Activated T-cell treated with anti-CD3 and anti-CD28 coated beads, Interleukin-2, amount 50 U/mL, for 72 hours (primary cell): ENCODE measurements around the gene GPR101. TPM values are rescaled to one million over a fixed set of nuclear protein-coding genes. Genes with fewer than 3 reads are reported as not detected.
"Not testable (repeated sequence)": the region's sequence is repeated elsewhere in the genome, so short reads cannot be mapped to it uniquely, and the experiment has no call there.

Experiments used
- ATAC-seq, 2 donors: fragments of 150-1000 bp; cut with Tn5 transposase; replicated peaks in 1 of 2; 2 replicates each; pipeline ENCODE4 v1.10.0; 2021; ENCODE audit warnings: moderate library complexity in 2 of 2, mild to moderate bottlenecking in 1 of 2
- DNase-seq, 2 donors: peaks; one replicate each; pipeline ENCODE4 v3.0.0; 2021 to 2022; ENCODE audit warnings: mixed read lengths in 1 of 2
- H3K27ac Mint-ChIP-seq: one replicate; pipeline ENCODE4 v1.8.0; 2022; ENCODE audit warnings: mild to moderate bottlenecking, moderate library complexity, mixed read lengths
- H3K27me3 Mint-ChIP-seq: one replicate; pipeline ENCODE4 v1.8.0; 2022; ENCODE audit warnings: low read depth, mixed read lengths
- H3K36me3 Mint-ChIP-seq, 2 donors: one replicate each; pipeline ENCODE4 v1.8.0; 2022; ENCODE audit warnings: mixed read lengths in 2 of 2, mild to moderate bottlenecking in 1 of 2; ENCODE audit not compliant: insufficient read depth in 2 of 2
- H3K4me1 Mint-ChIP-seq: one replicate; pipeline ENCODE4 v1.8.0; 2022; ENCODE audit warnings: low read depth, mixed read lengths
- H3K4me3 Mint-ChIP-seq, 2 donors: one replicate each; pipeline ENCODE4 v1.8.0; 2022; ENCODE audit warnings: mild to moderate bottlenecking in 2 of 2, mixed read lengths in 2 of 2, moderate library complexity in 2 of 2
- H3K9me3 Mint-ChIP-seq, 2 donors: one replicate each; pipeline ENCODE4 v1.8.0; 2022; ENCODE audit warnings: mixed read lengths in 2 of 2
- total RNA-seq, 2 donors: library from RNA; stranded (reverse); gene quantifications; one replicate each; pipeline ENCODE4 v1.2.3, GENCODE V29; 2022

The GPR101 gene
- total RNA-seq, 2 donors from 2014 or later = 0.25 TPM; not detected in 1

DNA sequence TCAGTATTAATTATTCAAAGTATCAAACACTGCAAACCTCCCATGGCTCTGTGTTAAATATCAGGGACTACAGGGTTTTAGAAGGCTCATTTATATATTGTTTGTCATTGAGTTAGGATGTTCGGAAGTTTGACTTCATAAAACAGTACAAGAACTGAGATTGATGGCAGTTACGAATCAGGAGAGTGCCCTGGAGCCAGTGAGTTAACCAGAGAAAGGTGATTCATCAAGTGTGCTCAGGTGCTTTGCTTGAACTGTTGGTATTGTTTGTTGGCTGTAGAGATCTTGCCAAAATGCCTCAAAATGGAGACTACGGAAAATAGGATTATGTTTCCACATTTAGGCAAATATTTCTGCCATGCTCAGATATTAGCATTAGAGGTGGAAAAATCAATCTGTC, 7.5 kb upstream of the GPR101 start:
- ATAC-seq (no peak), DNase-seq (no peak)
- H3K4me1 Mint-ChIP-seq = no peaks in the 10 kb centered on the region
- H3K9me3 Mint-ChIP-seq = no peaks in the 10 kb centered on the region
- no peak overlapping the region for H3K27ac Mint-ChIP-seq
- no peak overlapping the region for H3K4me3 Mint-ChIP-seq
- no peaks in the 10 kb centered on the region for H3K36me3 Mint-ChIP-seq
- H3K27me3 Mint-ChIP-seq = peaks cover 67% of the 10 kb centered on the region

DNA sequence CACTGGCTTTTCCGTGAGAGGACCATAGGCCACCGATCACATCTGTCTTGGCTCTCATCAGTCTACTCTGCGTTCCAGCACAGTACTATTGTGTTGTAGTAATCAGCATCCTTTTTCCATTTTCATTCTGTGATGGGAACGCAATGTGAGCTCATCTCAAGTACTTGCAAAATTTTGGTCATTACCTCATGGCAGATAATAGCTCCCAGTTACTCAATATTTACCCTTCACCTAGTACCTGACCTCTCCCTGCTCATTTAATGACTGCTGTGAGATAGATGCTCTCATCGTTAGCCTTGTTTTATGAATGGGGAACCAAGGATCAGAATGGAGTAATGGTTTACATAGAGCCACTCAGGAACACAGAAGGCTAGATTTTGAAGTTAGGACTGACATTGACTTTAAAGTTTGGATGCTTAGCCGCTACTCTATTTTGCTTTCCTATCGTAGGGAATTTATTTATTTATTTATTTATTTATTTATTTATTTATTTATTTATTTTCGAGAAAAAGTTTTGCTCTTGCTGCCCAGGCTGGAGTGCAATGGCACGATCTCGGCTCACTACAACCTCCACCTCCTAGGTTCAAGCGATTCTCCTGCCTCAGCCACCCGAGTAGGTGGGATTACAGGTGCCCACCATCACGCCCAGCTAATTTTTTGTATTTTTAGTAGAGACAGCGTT, 6.5 kb upstream of the GPR101 start:
- ATAC-seq (no peak), DNase-seq (no peak)
- H3K27ac Mint-ChIP-seq = no peak overlapping the region
- H3K9me3 Mint-ChIP-seq = no peaks in the 10 kb centered on the region
- no peak overlapping the region for H3K4me3 Mint-ChIP-seq
- no peaks in the 10 kb centered on the region for H3K4me1 Mint-ChIP-seq
- peaks cover 73% of the 10 kb centered on the region for H3K27me3 Mint-ChIP-seq
- no peaks in the 10 kb centered on the region for H3K36me3 Mint-ChIP-seq

DNA sequence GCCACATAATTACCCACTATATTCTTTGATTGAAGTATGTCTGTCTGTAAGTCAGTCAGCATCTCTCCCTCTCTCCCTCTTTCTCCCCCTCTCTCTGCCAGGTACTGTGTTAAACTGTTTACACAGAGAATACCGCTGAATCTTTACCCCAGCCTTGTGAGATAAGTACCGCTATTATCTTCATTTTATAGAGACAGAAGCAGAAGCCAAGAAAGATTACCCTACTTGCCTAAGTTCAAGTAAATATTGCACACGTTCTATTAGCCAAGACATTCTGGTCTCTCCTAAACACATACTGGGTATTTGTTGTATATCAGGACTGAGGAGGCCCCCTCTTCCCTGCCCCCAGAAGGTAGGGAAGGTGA, 695 bp upstream of the GPR101 start:
- peak overlapping the region; percentile 23 to 63 for H3K4me3 Mint-ChIP-seq
- H3K27me3 Mint-ChIP-seq = peaks cover 57% of the 10 kb centered on the region
- H3K27ac Mint-ChIP-seq = no peak overlapping the region
- DNase-seq (no peak), ATAC-seq (no peak)
- no peaks in the 10 kb centered on the region for H3K36me3 Mint-ChIP-seq
- H3K4me1 Mint-ChIP-seq = peaks cover 9% of the 10 kb centered on the region
- H3K9me3 Mint-ChIP-seq = no peaks in the 10 kb centered on the region

DNA sequence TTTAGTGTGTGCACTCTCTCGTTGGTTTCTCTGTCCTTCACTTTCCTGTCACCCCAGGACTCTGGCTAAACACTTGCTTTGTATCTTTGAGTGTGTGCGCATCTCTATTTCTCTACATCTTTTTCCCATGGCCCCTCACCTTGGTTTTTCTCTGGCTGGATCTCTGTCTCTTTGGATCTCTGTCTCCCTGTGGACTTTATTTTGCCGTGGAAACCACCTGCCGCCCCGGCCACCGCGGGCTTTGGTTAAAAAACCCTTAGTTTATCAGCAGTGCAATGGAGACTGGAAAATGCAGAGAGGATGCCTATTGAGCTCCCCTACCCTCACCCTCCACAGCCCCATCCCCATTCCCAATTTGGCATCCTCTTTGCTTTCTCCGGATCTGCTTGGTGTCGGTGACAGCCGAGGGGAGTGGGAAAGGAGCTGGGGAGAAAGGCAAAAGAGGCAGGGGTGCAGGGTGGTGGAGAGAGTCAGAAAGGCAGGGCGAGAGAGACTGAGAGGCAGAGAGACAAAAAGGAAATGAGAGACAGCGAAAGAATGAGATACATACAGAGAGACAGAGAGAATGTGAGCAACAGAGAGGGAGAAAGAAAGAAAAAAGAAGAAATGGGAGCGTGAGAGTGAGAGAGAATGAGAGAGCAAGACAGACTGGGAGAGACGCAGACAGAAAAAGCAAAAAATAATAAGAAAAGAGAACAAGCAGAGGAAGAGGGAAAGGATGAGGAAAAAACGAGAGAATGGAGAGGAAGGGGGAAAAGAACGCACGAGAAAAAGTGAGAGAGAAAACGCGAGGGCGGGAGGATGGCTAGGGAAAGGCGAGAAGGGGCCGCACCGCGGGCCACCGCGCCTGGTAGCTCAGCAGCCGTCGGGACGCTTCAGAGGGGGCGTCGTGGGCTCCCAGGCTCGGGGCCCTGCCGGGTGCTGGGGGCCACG, 688 bp downstream of the GPR101 start:
- Mint-ChIP-seq H3K36me3 (no peaks in the 10 kb centered on the region), H3K4me1 (peaks cover 9% of the 10 kb centered on the region), H3K27ac (no peak overlapping the region), H3K9me3 (no peaks in the 10 kb centered on the region), H3K4me3 (no peak overlapping the region), H3K27me3 (peaks cover 63% of the 10 kb centered on the region)
- ATAC-seq (peak; percentile 13 to 26), DNase-seq (no peak)

DNA sequence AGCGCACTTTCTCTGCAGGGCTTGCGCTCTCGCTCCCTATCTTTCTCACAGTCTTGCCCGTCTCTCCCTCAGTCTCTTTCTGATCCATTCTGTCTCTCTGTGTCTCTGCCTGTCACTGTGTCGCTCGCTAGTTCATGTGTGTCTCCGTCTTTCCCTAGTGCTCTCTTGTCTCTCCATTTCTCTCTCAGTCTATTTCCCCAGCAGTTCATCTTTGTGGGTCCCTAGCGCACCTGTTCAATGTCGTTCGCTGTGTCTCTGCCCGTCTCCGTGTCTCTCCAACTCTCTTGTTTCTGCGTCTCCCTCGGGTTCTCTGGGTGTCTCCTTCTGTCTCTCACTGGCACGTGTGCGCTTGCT, 1.5 kb downstream of the GPR101 start:
- peaks cover 9% of the 10 kb centered on the region for H3K4me1 Mint-ChIP-seq
- no peak overlapping the region for H3K4me3 Mint-ChIP-seq
- no peak overlapping the region for H3K27ac Mint-ChIP-seq
- H3K36me3 Mint-ChIP-seq = no peaks in the 10 kb centered on the region
- no peaks in the 10 kb centered on the region for H3K9me3 Mint-ChIP-seq
- peaks cover 63% of the 10 kb centered on the region for H3K27me3 Mint-ChIP-seq
- DNase-seq (no peak), ATAC-seq (no peak)

DNA sequence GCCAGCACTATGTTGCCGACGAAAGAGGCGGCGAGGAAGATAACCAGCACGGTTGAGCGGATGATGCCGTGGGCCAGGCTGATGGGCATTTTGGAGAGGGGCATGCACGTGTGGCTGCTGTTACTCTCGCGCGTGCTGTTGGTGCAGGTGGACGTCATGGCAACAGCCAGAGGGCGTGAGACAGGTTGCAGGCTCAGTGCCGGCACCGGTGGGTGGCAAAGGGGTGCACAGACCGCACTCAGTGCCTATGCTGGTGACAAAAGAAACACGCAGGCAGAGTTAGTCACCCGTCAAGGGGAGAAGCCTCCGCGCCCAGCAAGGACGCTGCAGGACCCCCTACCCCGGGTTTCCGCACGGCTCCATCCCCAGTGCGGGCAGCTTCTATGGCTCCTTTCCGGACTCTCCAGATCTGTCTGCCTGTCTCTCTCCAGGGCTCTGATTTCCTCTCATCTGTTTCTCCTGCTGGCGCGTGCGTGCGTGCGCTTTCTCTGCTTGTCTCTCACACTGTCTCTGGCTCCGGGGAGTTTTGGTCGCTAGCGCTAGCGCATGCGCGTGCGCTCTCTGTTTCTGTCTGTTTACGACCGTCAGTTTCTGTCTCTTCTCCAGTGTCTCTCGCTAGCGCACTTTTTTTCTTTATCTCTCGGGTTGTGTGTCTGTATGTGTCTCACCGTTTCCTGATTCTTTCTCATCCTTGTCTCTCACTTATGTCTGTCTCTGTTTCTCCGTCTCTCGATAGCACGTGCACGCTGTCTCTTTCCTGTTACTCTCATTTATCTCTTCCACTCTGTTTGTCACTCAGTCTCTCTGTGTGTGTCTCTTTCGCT, 2.1 kb downstream of the GPR101 start:
- no peaks in the 10 kb centered on the region for H3K9me3 Mint-ChIP-seq
- H3K36me3 Mint-ChIP-seq = no peaks in the 10 kb centered on the region
- H3K27ac Mint-ChIP-seq = no peak overlapping the region
- H3K27me3 Mint-ChIP-seq = peaks cover 68% of the 10 kb centered on the region
- peaks cover 9% of the 10 kb centered on the region for H3K4me1 Mint-ChIP-seq
- ATAC-seq (peak; percentile 82 to 85), DNase-seq (peak; percentile 46 to 47)
- H3K4me3 Mint-ChIP-seq = peak overlapping the region in 1 of 2 donors; percentile 77

- ATAC-seq = no peak
- Mint-ChIP-seq H3K9me3 (no peaks in the 10 kb centered on the region), H3K36me3 (no peaks in the 10 kb centered on the region), H3K4me1 (peaks cover 9% of the 10 kb centered on the region), H3K4me3 (peak overlapping the region in 1 of 2 donors; percentile 77), H3K27me3 (peaks cover 73% of the 10 kb centered on the region), H3K27ac (no peak overlapping the region)
- DNase-seq = no peak
Measured at GRCh38 chrX:137031039-137031438, 2.8 kb downstream of the GPR101 start.

DNA sequence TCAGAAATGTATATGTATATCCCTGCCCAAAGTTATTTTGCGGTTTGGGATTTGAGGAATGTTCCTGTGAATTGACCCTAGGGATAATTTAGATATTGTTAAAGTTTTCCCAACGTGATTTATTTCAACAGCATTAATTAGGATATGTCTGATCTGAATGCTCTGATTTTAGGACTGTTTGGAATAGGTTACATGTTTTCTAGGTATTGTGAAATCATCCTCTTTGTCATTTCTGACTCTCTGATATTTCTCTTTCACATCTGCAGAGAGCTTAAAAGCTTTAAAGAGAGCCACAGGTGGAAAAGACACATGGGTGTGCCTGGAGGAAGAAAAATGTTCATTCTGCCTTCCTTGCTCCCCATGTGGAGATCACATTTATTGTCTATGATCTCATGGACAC, 5.1 kb downstream of the GPR101 start:
- ATAC-seq (no peak), DNase-seq (no peak)
- H3K9me3 Mint-ChIP-seq = no peaks in the 10 kb centered on the region
- no peaks in the 10 kb centered on the region for H3K36me3 Mint-ChIP-seq
- H3K27me3 Mint-ChIP-seq = peaks cover 64% of the 10 kb centered on the region
- no peak overlapping the region for H3K27ac Mint-ChIP-seq
- H3K4me3 Mint-ChIP-seq = no peak overlapping the region
- H3K4me1 Mint-ChIP-seq = peaks cover 9% of the 10 kb centered on the region

DNA sequence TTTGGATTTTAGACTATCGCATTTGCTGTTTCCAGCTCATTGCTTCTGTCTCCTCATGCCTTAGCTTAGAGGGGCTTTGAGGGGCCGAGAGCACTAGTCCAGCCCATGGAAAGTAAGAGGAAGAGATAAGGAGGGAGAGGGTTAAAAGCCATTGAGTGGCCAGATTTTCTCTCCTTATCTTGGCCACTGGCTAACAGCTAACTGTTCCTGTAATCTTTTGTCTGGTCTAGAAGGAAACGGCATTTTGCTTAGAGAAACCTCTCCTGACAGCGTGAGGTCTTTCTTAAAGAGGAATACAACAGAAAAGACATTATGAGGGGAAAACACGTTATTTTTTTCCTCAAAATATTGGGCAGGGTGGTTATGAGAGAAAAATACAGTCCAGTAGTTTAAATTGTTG, 7.9 kb downstream of the GPR101 start:
- Mint-ChIP-seq H3K36me3 (no peaks in the 10 kb centered on the region), H3K27me3 (peaks cover 71% of the 10 kb centered on the region), H3K4me3 (no peak overlapping the region), H3K9me3 (no peaks in the 10 kb centered on the region), H3K27ac (no peak overlapping the region), H3K4me1 (peaks cover 4% of the 10 kb centered on the region)
- no peak for DNase-seq
- no peak for ATAC-seq

DNA sequence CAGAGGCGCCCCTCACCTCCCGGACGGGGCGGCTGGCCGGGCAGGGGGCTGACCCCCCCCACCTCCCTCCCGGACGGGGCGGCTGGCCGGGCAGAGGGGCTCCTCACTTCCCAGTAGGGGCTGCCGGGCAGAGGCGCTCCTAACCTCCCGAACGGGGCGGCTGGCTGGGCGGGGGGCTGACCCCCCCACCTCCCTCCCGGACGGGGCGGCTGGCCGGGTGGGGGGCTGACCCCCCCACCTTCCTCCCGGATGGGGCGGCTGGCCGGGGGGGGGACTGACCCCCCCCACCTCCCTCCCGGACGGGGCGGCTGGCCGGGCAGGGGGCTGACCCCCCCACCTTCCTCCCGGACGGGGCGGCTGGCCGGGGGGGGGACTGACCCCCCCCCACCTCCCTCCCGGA, 33.6 kb downstream of the GPR101 start:
- H3K4me3 Mint-ChIP-seq, DNase-seq, H3K9me3 Mint-ChIP-seq, H3K27ac Mint-ChIP-seq, H3K4me1 Mint-ChIP-seq, H3K36me3 Mint-ChIP-seq, ATAC-seq: not testable (repeated sequence)
- peaks cover 13% of the 10 kb centered on the region for H3K27me3 Mint-ChIP-seq

- DNase-seq (no peak), ATAC-seq (no peak)
- Mint-ChIP-seq H3K27me3 (peaks cover 8% of the 10 kb centered on the region), H3K9me3 (no peaks in the 10 kb centered on the region), H3K4me3 (no peak overlapping the region), H3K36me3 (no peaks in the 10 kb centered on the region), H3K27ac (no peak overlapping the region), H3K4me1 (no peaks in the 10 kb centered on the region)
Measured at GRCh38 chrX:136999024-136999423, 34.8 kb downstream of the GPR101 start.
